ENCODE results near the gene NMNAT2. TPM values are rescaled to one million over a fixed set of nuclear protein-coding genes. Genes with fewer than 3 reads are reported as not detected.
"Not testable (repeated sequence)": the region's sequence is repeated elsewhere in the genome, so short reads cannot be mapped to it uniquely, and the experiment has no call there.

Gene NMNAT2
- polyA plus RNA-seq, 1 donor, result 4.2 TPM

DNA sequence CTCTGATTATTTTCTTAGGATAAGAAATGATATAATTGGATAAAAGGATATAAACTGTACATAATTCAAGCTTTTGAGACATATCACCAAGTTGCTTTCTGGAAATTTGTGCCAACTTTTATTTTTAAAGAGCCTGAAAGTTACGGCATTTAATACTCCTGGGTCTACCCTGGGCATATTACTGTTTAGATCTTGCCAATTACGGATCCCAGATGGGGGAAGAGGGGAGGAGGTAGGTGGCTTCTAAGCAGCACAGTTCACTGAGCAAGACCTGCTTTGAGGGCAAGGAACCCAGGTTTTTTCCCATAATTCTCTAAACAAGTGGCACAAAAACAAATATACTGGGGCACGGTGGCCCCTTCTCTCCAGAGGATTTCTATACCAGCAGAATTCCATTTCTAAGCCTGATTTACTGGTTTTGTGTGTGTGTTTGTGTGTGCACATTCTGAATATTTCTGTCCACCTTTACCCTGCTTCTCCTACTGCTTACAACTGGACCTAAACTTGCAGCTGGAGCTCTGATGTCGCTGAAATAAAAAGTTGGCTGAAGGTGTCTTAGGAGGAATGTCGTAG lies 155.5 kb downstream of the NMNAT2 start:
- DNase-seq, result no peak

GRCh38 chr1:183259924-183260323 lies 158.3 kb downstream of the NMNAT2 start:
- no peak for DNase-seq

GRCh38 chr1:183255073-183255472 lies 163.1 kb downstream of the NMNAT2 start:
- no peak for DNase-seq

DNA sequence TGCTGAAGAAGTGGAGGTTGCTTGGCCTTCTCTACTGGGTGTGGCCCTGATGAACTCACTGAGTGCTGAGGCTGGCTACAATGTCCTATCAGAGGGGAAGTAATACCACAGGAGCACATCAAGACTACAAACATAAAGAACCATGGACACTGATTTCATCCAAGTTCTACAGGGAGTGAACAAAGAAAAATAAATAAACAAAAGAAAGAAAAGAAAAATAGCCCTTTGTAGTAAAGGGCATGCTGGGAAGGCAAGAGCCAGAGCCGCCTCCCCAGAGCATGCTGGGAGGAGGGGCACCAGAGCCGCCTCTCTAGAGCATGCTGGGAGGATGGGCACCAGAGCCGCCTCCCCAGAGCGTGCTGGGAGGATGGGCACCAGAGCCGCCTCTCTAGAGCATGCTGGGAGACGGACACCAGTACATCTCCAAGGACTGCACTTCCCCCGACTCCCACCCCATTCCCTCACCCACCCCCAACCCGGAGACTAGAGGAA lies 166.2 kb downstream of the NMNAT2 start:
- DNase-seq, result no peak

- no peak for DNase-seq
Measured at GRCh38 chr1:183251101-183251958, 166.8 kb downstream of the NMNAT2 start.

DNA sequence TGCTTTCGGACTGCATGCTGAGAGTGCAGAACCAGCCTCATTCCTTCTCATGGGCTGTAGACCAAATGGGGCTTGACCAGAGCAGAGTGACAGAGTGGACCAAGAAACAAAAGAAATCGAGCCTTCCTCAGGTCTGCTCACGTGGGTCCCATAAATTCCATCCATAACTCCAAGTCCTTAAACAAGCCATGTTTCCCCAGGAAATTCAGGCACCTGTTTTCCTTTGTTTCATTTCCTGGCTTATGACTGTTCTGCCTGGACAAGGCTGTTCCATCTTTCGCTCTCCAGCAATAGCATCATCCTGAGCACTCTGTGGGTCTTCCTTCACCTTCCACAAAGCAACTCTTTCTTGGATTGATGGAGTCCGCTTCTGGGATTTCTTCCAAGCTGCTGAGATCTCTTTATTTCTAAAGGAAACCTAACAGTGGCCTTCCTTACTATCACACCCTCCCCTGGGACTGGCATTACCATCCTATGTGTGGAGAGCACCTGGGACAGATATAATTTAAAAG lies 168.2 kb downstream of the NMNAT2 start:
- no peak for DNase-seq

GRCh38 chr1:183248989-183249691 lies 169.0 kb downstream of the NMNAT2 start:
- no peak for DNase-seq

DNA sequence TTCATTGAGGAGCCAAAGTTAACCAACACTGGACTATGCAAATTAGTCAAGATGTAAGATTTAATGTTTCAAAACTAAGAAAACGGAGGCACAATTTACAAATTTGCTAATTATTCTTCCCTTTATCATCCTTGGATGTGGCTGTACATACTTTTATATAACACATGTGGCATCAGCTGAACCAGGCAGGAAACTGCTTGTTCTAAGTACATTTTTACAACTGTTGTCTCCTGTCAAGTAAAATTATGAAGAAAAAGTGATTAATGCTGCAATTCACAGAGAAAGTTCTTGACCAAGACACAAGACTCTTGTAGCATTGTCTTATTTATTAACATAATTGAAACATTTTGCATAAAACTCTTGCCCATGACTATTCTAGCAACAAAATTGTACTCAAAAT lies 170.2 kb downstream of the NMNAT2 start:
- no peak for DNase-seq

DNA sequence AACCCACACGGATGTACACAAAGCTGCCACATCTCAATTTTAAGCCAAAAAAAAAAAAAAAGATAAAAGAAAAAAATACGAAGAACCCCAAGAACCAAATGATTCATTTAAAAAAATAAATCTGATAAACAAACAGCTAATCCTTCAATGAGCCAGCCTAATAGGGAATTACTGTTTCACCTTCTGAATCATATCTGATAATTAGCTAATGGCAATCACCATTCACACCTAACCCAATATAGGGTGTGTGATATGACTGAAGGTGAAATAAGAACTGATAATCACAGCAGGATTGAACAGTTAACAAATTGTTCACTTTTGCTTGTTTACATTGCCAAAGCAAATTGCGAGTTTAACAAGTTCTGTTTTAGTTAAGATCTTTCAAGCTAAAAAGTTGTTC lies 170.7 kb downstream of the NMNAT2 start:
- DNase-seq, result no peak

- DNase-seq, result no peak
Measured at GRCh38 chr1:183247066-183247465, 171.1 kb downstream of the NMNAT2 start.

- no peak for DNase-seq
Measured at GRCh38 chr1:183246436-183246835, 171.7 kb downstream of the NMNAT2 start.

- DNase-seq, result no peak
Measured at GRCh38 chr1:183245357-183245756, 172.8 kb downstream of the NMNAT2 start.

DNA sequence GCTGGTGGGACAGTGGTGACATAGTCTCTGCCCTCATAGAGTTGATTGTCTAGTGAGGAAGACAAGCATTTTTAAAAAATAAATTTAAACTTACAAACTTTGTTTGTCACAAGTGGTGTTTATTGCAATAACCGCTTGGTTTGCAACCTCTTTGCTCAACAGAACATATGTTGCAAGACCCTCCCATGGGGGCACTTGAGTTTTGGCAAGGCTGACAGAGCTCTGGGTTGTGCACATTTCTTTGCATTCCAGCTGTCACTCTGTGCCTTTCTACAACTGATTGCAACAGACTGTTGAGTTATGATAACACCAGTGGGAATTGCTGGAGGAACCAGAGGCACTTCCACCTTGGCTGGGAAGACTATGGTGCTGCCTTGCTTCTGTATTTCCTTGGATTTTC lies 173.7 kb downstream of the NMNAT2 start:
- DNase-seq, result no peak

DNA sequence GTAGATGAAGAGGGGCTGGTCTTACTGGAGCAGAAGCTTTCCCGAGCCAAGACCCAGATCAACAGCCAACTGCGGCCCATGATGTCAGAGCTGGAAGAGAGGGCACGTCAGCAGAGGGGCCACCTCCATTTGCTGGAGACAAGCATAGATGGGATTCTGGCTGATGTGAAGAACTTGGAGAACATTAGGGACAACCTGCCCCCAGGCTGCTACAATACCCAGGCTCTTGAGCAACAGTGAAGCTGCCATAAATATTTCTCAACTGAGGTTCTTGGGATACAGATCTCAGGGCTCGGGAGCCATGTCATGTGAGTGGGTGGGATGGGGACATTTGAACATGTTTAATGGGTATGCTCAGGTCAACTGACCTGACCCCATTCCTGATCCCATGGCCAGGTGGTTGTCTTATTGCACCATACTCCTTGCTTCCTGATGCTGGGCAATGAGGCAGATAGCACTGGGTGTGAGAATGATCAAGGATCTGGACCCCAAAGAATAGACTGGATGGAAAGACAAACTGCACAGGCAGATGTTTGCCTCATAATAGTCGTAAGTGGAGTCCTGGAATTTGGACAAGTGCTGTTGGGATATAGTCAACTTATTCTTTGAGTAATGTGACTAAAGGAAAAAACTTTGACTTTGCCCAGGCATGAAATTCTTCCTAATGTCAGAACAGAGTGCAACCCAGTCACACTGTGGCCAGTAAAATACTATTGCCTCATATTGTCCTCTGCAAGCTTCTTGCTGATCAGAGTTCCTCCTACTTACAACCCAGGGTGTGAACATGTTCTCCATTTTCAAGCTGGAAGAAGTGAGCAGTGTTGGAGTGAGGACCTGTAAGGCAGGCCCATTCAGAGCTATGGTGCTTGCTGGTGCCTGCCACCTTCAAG lies 174.8 kb downstream of the NMNAT2 start:
- no peak for DNase-seq

GRCh38 chr1:183242556-183242955 lies 175.6 kb downstream of the NMNAT2 start:
- no peak for DNase-seq

- no peak for DNase-seq
Measured at GRCh38 chr1:183241471-183241870, 176.7 kb downstream of the NMNAT2 start.

DNA sequence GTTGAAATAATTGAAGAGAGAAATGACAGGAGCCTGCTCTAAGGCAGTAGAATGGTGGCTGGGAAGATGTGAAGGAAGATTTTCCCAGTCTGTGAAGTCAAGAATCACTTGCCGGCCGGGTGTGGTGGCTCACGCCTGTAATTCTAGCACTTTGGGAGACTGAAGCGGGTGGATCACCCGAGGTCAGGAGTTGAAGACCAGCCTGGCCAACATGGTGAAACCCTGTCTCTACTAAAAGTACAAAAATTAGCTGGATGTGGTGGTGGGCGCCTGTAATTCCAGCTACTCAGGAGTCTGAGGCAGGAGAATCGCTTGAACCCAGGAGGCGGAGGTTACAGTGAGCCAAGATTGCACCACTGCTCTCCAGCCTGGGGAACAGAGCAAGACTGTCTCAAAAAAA lies 177.3 kb downstream of the NMNAT2 start:
- DNase-seq, result not testable (repeated sequence)

- DNase-seq, result no peak
Measured at GRCh38 chr1:183240526-183240825, 177.7 kb downstream of the NMNAT2 start.

DNA sequence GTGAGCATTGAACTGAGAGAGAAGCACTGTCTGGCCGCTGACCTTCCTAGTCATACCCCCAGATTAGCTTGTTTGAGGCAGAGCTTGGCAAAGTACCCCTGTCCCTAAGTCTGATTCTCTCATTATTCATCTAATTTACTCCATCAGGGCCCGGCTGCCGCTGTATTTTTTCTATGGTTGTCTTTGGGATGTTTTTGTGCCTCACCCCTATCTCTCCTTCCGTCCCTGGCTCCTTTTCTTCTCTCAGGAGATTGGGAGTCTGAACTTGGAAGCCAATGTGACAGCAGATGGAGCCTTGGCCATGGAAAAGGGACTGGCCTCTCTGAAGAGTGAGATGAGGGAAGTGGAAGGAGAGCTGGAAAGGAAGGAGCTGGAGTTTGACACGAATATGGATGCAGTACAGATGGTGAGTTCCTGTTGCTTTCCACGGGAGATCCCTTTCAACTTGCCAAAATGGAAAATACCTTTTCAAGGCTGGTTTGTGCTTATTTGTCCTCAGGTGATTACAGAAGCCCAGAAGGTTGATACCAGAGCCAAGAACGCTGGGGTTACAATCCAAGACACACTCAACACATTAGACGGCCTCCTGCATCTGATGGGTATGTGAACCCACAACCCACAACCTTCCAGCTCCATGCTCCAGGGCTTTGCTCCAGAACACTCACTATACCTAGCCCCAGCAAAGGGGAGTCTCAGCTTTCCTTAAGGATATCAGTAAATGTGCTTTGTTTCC lies 178.2 kb downstream of the NMNAT2 start:
- DNase-seq, result no peak

GRCh38 chr1:183239220-183239742 lies 178.9 kb downstream of the NMNAT2 start:
- DNase-seq, result no peak

DNA sequence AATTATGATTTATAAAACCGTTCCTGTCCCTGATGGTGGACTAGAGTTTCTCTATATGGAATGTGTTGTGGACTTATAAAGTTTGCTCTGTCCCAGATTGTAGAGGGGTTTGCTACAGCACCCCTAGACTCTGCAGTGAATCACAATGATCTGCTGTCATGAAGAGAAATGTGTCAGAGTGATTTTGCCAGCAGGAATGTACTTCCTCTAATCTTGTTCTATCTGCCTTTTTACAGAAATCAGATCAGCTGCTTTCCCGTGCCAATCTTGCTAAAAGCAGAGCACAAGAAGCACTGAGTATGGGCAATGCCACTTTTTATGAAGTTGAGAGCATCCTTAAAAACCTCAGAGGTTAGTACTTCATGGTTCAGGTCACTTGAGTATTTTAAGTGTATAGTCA lies 180.1 kb downstream of the NMNAT2 start:
- DNase-seq, result no peak

Measured in left kidney (tissue), 2 donors.